ENCODE data around the gene RALGAPA1.

GRCh38 chr14:35503646-35504045 lies 305.4 kb downstream of the RALGAPA1 start:
- no peak for TF ChIP-seq GATA2 (IDR thresholded peaks at IDR 0.05; ENCODE audit: low read depth, low read length)
- no peak for TF ChIP-seq GATA3 (IDR thresholded peaks at IDR 0.05; ENCODE audit: low read depth, low read length)
